Ishikawa (cell line): ENCODE measurements around the gene NTM.

Source experiments
- EP300 ChIP-seq: IDR thresholded peaks from 2 replicates; pipeline ENCODE4 v1.6.1; 2012; ENCODE audit warnings: borderline replicate concordance
- FOXM1 ChIP-seq: IDR thresholded peaks from 2 replicates; pipeline ENCODE4 v1.6.1; 2012; ENCODE audit warnings: low read depth, borderline replicate concordance
- RAD21 ChIP-seq: IDR thresholded peaks from 2 replicates; pipeline ENCODE4 v1.6.1; 2012; ENCODE audit warnings: low read depth
- USF1 ChIP-seq: IDR thresholded peaks from 2 replicates; pipeline ENCODE4 v1.6.1; 2012
- YY1 ChIP-seq: IDR thresholded peaks from 2 replicates; pipeline ENCODE4 v1.6.1; 2012; ENCODE audit warnings: low read depth
- TF ChIP-seq, protein P1 (sequence below): IDR thresholded peaks from 2 replicates; pipeline ENCODE4 v1.6.1; 2012; ENCODE audit warnings: low read depth, mild to moderate bottlenecking

- no peak for TF ChIP-seq YY1
- no peak for TF ChIP-seq RAD21
- TF ChIP-seq EP300: no peak
- TF ChIP-seq FOXM1: no peak
- TF ChIP-seq, protein P1, sequence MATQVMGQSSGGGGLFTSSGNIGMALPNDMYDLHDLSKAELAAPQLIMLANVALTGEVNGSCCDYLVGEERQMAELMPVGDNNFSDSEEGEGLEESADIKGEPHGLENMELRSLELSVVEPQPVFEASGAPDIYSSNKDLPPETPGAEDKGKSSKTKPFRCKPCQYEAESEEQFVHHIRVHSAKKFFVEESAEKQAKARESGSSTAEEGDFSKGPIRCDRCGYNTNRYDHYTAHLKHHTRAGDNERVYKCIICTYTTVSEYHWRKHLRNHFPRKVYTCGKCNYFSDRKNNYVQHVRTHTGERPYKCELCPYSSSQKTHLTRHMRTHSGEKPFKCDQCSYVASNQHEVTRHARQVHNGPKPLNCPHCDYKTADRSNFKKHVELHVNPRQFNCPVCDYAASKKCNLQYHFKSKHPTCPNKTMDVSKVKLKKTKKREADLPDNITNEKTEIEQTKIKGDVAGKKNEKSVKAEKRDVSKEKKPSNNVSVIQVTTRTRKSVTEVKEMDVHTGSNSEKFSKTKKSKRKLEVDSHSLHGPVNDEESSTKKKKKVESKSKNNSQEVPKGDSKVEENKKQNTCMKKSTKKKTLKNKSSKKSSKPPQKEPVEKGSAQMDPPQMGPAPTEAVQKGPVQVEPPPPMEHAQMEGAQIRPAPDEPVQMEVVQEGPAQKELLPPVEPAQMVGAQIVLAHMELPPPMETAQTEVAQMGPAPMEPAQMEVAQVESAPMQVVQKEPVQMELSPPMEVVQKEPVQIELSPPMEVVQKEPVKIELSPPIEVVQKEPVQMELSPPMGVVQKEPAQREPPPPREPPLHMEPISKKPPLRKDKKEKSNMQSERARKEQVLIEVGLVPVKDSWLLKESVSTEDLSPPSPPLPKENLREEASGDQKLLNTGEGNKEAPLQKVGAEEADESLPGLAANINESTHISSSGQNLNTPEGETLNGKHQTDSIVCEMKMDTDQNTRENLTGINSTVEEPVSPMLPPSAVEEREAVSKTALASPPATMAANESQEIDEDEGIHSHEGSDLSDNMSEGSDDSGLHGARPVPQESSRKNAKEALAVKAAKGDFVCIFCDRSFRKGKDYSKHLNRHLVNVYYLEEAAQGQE: no peak
- TF ChIP-seq USF1: no peak
Measured at GRCh38 chr11:131754671-131755070, 384.3 kb downstream of the NTM start.
